GM18498 (cell line): Measurements from ENCODE around the gene CTBP2.

ENCODE experiments used
- ATAC-seq: cut with Tn5 transposase; IDR thresholded peaks from one replicate; pipeline ENCODE4 v1.9.1; 2021; ENCODE audit warnings: mild to moderate bottlenecking, moderate library complexity; ENCODE audit not compliant: unreplicated experiment

The CTBP2 gene

GRCh38 chr10:125147971-125148439 lies 12.4 kb downstream of the CTBP2 start:
- ATAC-seq = no peak

GRCh38 chr10:125146791-125147579 lies 13.4 kb downstream of the CTBP2 start:
- no peak for ATAC-seq

GRCh38 chr10:125145636-125146035 lies 14.7 kb downstream of the CTBP2 start:
- ATAC-seq = no peak

- ATAC-seq = no peak
Observed at GRCh38 chr10:125144693-125145623, 15.4 kb downstream of the CTBP2 start.

- no peak for ATAC-seq
Observed at GRCh38 chr10:125144206-125144605, 16.2 kb downstream of the CTBP2 start.

- no peak for ATAC-seq
Observed at GRCh38 chr10:125142946-125143345, 17.4 kb downstream of the CTBP2 start.

GRCh38 chr10:125141860-125142484 lies 18.4 kb downstream of the CTBP2 start:
- ATAC-seq = no peak

- no peak for ATAC-seq
Observed at GRCh38 chr10:125141150-125141859, 19.1 kb downstream of the CTBP2 start.

GRCh38 chr10:125140151-125140550 lies 20.2 kb downstream of the CTBP2 start:
- ATAC-seq = no peak

GRCh38 chr10:125137601-125138438 lies 22.5 kb downstream of the CTBP2 start:
- no peak for ATAC-seq

- ATAC-seq = no peak
Observed at GRCh38 chr10:125136087-125136486, 24.3 kb downstream of the CTBP2 start.

GRCh38 chr10:125135771-125136035 lies 24.7 kb downstream of the CTBP2 start:
- ATAC-seq = no peak

- no peak for ATAC-seq
Observed at GRCh38 chr10:125134916-125135770, 25.2 kb downstream of the CTBP2 start.

- ATAC-seq = no peak
Observed at GRCh38 chr10:125134483-125134848, 25.9 kb downstream of the CTBP2 start.

- ATAC-seq = no peak
Observed at GRCh38 chr10:125133696-125134482, 26.5 kb downstream of the CTBP2 start.

- ATAC-seq = no peak
Observed at GRCh38 chr10:125132344-125132743, 28.0 kb downstream of the CTBP2 start.

GRCh38 chr10:125130916-125131315 lies 29.4 kb downstream of the CTBP2 start:
- no peak for ATAC-seq

- ATAC-seq = no peak
Observed at GRCh38 chr10:125130260-125130659, 30.1 kb downstream of the CTBP2 start.
